Body of pancreas (tissue), 4 donors: ENCODE results near the gene ZFP3. TPM values are rescaled to one million over a fixed set of nuclear protein-coding genes. Genes with fewer than 3 reads are reported as not detected.
"Not testable (repeated sequence)": the region's sequence is repeated elsewhere in the genome, so short reads cannot be mapped to it uniquely, and the experiment has no call there.

ENCODE experiments used
- ATAC-seq: fragments of 150-250 bp; one replicate; pipeline ENCODE4 v1.9.1; 2016
- DNase-seq, 4 donors: peaks; one replicate each; pipeline ENCODE4 v3.0.0-alpha.2; 2019
- H3K27ac ChIP-seq, 4 donors: fragments of 200-600 bp; sonication (generic); 1 replicate in 3 of 4; 2 replicates in 1 of 4; pipeline versions ENCODE4 v1.5.1 to v1.6.1; 2016 to 2019; ENCODE audit warnings: mild to moderate bottlenecking in 1 of 4, mixed read lengths in 1 of 4, moderate library complexity in 1 of 4
- H3K27me3 ChIP-seq, 2 donors: fragments of 200-600 bp; sonication (generic); one replicate each; pipeline ENCODE4 v1.6.0; 2016; ENCODE audit warnings: mild to moderate bottlenecking in 1 of 2
- H3K36me3 ChIP-seq, 2 donors: fragments of 200-600 bp; sonication (generic); replicated peaks in 1 of 2; 2 replicates each; pipeline ENCODE4 v1.5.1; 2016; ENCODE audit warnings: low read depth in 2 of 2; ENCODE audit not compliant: insufficient read depth in 1 of 2
- H3K4me1 ChIP-seq: fragments of 200-600 bp; sonication (generic); one replicate; pipeline ENCODE4 v1.6.0; 2016
- H3K4me3 ChIP-seq, 2 donors: fragments of 200-600 bp; sonication (generic); 1 replicate in 1 of 2; 2 replicates in 1 of 2; pipeline ENCODE4 v1.5.1; 2016 to 2019
- H3K9me3 ChIP-seq, 3 donors: fragments of 200-600 bp; sonication (generic); 1 replicate in 2 of 3; 2 replicates in 1 of 3; pipeline ENCODE4 v1.5.1; 2016
- WGBS, 2 donors: methylation state at CpG; one replicate each; pipeline ENCODE4 v1.1.5; 2017; 5-methylcytosine and 5-hydroxymethylcytosine counted together
- intact Hi-C: fragments of 100-400 bp; cut with DNase I; formaldehyde crosslinking; loops from one replicate; pipeline ENCODE4 v1.15.1; 2023
- small RNA-seq: library from RNA; depleted of rRNA; stranded (forward); fragments of <200 nt; gene quantifications from one replicate; pipeline ENCODE3, GENCODE V24; 2016
- total RNA-seq, 2 donors: library from RNA; depleted of rRNA; stranded (reverse); fragments of >200 nt; gene quantifications; one replicate each; pipeline ENCODE4 v1.1.0, GENCODE V29; 2016
- TF ChIP-seq, protein P1 (sequence below), 7 experiments: fragments of 450-650 bp in 4 of 7; fragments of 200-600 bp in 3 of 7; sonication (generic) in 3 of 7; IDR thresholded peaks; one replicate each; pipeline ENCODE4 v1.5.1; 2016 to 2019; ENCODE audit warnings: antibody characterized with exemption in 7 of 7

The ZFP3 gene
- total RNA-seq, 2 donors from 2014 or later: 5.3 to 5.4 TPM

DNA sequence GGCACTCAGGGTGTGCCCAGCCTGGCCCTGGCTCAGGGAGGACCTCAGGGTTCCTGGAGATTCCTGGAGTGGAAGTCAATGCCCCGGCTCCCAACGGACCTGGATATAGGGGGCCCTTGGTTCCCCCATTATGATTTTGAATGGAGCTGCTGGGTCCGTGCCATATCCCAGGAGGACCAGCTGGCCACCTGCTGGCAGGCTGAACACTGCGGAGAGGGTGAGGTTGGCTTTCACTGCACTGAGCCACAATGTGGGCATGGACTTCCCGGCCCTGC, 61.1 kb downstream of the ZFP3 start:
- H3K9me3 ChIP-seq: no peaks in the 10 kb centered on the region
- 80% methylated on average over 5 of the region's 5 CpGs; no CpG with 5 or more reads in 1 of the 2 donors for WGBS, 2 donors
- no peak for DNase-seq
- no peak for ATAC-seq
- no peaks in the 10 kb centered on the region for H3K36me3 ChIP-seq
- TF ChIP-seq, protein P1, sequence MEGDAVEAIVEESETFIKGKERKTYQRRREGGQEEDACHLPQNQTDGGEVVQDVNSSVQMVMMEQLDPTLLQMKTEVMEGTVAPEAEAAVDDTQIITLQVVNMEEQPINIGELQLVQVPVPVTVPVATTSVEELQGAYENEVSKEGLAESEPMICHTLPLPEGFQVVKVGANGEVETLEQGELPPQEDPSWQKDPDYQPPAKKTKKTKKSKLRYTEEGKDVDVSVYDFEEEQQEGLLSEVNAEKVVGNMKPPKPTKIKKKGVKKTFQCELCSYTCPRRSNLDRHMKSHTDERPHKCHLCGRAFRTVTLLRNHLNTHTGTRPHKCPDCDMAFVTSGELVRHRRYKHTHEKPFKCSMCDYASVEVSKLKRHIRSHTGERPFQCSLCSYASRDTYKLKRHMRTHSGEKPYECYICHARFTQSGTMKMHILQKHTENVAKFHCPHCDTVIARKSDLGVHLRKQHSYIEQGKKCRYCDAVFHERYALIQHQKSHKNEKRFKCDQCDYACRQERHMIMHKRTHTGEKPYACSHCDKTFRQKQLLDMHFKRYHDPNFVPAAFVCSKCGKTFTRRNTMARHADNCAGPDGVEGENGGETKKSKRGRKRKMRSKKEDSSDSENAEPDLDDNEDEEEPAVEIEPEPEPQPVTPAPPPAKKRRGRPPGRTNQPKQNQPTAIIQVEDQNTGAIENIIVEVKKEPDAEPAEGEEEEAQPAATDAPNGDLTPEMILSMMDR (IDR thresholded peaks at IDR 0.05): no peak
- H3K4me1 ChIP-seq: no peaks in the 10 kb centered on the region
- no peak overlapping the region for H3K27ac ChIP-seq
- H3K27me3 ChIP-seq: no peaks in the 10 kb centered on the region
- intact Hi-C loops: no loop called here
- H3K4me3 ChIP-seq: no peak overlapping the region

DNA sequence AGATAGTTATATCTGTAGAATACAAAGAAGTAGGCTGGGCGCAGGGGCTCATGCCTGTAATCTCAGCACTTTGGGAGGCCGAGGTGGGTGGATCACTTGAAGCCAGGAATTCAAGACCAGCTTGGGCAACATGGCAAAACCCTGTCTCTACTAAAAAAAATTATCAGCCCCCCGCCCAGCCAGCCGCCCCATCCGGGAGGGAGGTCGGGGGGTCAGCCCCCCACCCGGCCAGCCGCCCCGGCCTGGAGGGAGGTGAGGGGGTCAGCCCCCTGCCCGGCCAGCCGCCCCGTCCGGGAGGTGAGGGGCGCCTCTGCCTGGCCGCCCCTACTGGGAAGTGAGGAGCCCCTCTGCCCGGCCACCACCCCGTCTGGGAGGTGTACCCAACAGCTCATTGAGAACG, 64.6 kb downstream of the ZFP3 start:
- 81 to 87% methylated on average over 11 to 14 of the region's 18 CpGs for WGBS, 2 donors
- DNase-seq, intact Hi-C loops, H3K27me3 ChIP-seq, H3K36me3 ChIP-seq, H3K9me3 ChIP-seq, H3K4me1 ChIP-seq, H3K27ac ChIP-seq, H3K4me3 ChIP-seq, ATAC-seq: not testable (repeated sequence)

Small RNA genes within 50 kb of the gene (small RNA-seq; reads per million reads assigned to genes)
- not detected for gene AC012146.4

Other genes starting within 250 kb of the ZFP3 start
- 10 to 100 TPM; 32.7 to 66.6 TPM for gene MINK1, start 245.1 kb upstream of the ZFP3 start, total RNA-seq
- gene C17orf107, start 178.9 kb upstream of the ZFP3 start, total RNA-seq: 10 to 100 TPM in 1 of 2 donors, 1 to 10 TPM in 1; 5.2 to 11.9 TPM
- gene CHRNE, start 175.4 kb upstream of the ZFP3 start, total RNA-seq: 1 to 10 TPM in 1 of 2 donors, under 1 TPM in 1; 0.33 to 1.8 TPM
- gene GP1BA, start 146.2 kb upstream of the ZFP3 start, total RNA-seq: not detected
- gene SLC25A11, start 138.4 kb upstream of the ZFP3 start, total RNA-seq: 10 to 100 TPM; 23.7 to 33.2 TPM
- gene RNF167, start 138.2 kb upstream of the ZFP3 start, total RNA-seq: 10 to 100 TPM; 23.1 to 37.6 TPM
- gene PFN1, start 129.9 kb upstream of the ZFP3 start, total RNA-seq: 100 to 1,000 TPM; 164 to 180 TPM
- 1 to 10 TPM; 3.3 to 3.6 TPM for gene ENO3, start 127.3 kb upstream of the ZFP3 start, total RNA-seq
- 10 to 100 TPM; 26.2 to 29.0 TPM for gene SPAG7, start 110.7 kb upstream of the ZFP3 start, total RNA-seq
- 10 to 100 TPM; 17.1 to 48.8 TPM for gene CAMTA2, start 90.8 kb upstream of the ZFP3 start, total RNA-seq
- 1 to 10 TPM in 1 of 2 donors, not detected in 1; 1.0 TPM for gene INCA1, start 80.9 kb upstream of the ZFP3 start, total RNA-seq
- gene KIF1C, start 80.5 kb upstream of the ZFP3 start, total RNA-seq: 10 to 100 TPM; 43.1 to 54.4 TPM
- gene SLC52A1, start 43.0 kb upstream of the ZFP3 start, total RNA-seq: not detected
- gene ZNF232, start 33.4 kb downstream of the ZFP3 start, total RNA-seq: 1 to 10 TPM; 3.9 to 4.0 TPM
- not detected for gene USP6, start 37.6 kb downstream of the ZFP3 start, total RNA-seq
- gene ZNF594, start 113.4 kb downstream of the ZFP3 start, total RNA-seq: 1 to 10 TPM; 4.4 to 6.9 TPM
- gene SCIMP, start 156.4 kb downstream of the ZFP3 start, total RNA-seq: 1 to 10 TPM in 1 of 2 donors, under 1 TPM in 1; 0.33 to 2.1 TPM
- gene RABEP1, start 203.8 kb downstream of the ZFP3 start, total RNA-seq: 10 to 100 TPM; 14.5 to 17.1 TPM